OCI-LY7 (cell line): Measurements from ENCODE around the gene USP43. TPM values are rescaled to one million over a fixed set of nuclear protein-coding genes. Genes with fewer than 3 reads are reported as not detected.

Experiments
- BruUV-seq: library from RNA; stranded (reverse); fragments of 400-500 nt; replicated peaks from 2 replicates; lab custom pipeline; 2021; lab: Mats Ljungman, UMichigan
- CTCF ChIA-PET: fragments of 300-600 bp; sonication (Branson Sonifier 250); formaldehyde crosslinking; loops from one replicate; lab custom pipeline; 2022; ENCODE audit warnings: antibody characterized with exemption; ENCODE audit not compliant: unreplicated experiment; lab: Charles Lee
- POLR2A ChIA-PET: fragments of 300-600 bp; sonication (Branson Sonifier 250); formaldehyde crosslinking; loops from one replicate; lab custom pipeline; 2022; ENCODE audit warnings: antibody characterized with exemption; lab: Charles Lee
- DNase-seq: peaks from one replicate; pipeline ENCODE4 v3.0.0-alpha.2; 2015; ENCODE audit warnings: low spot score
- H2AFZ ChIP-seq: fragments of 200-600 bp; sonication (generic), shearing (Covaris generic); 2 replicates; pipeline ENCODE4 v1.6.1; 2014; ENCODE audit warnings: mild to moderate bottlenecking, antibody characterized with exemption, low read length, moderate library complexity
- H3K27ac ChIP-seq: fragments of 200-600 bp; sonication (generic); 2 replicates; pipeline ENCODE4 v1.5.1; 2014; ENCODE audit warnings: mixed run types, low read depth, mild to moderate bottlenecking, moderate library complexity, low read length, inconsistent platforms; ENCODE audit not compliant: poor library complexity, severe bottlenecking
- H3K36me3 ChIP-seq: fragments of 200-600 bp; sonication (generic); 2 replicates; pipeline ENCODE4 v1.6.1; 2014; ENCODE audit warnings: mild to moderate bottlenecking, antibody characterized with exemption, low read length, moderate library complexity, mixed read lengths; ENCODE audit not compliant: insufficient read depth
- H3K4me1 ChIP-seq: fragments of 200-600 bp; sonication (generic); 2 replicates; pipeline ENCODE4 v1.5.1; 2014; ENCODE audit warnings: mild to moderate bottlenecking, low read length; ENCODE audit not compliant: insufficient read depth, poor library complexity, severe bottlenecking
- H3K4me2 ChIP-seq: fragments of 200-600 bp; sonication (generic); 2 replicates; pipeline ENCODE4 v1.6.1; 2014; ENCODE audit warnings: mild to moderate bottlenecking, low read length
- H3K4me3 ChIP-seq: fragments of 200-600 bp; sonication (generic); 2 replicates; pipeline ENCODE4 v1.5.1; 2014; ENCODE audit warnings: mild to moderate bottlenecking, low read depth, low read length; ENCODE audit not compliant: poor library complexity, severe bottlenecking
- H3K79me2 ChIP-seq: fragments of 200-600 bp; sonication (generic); 2 replicates; pipeline ENCODE4 v1.6.1; 2016; ENCODE audit warnings: low read depth, mild to moderate bottlenecking, low read length, moderate library complexity, mixed read lengths; ENCODE audit not compliant: insufficient read depth
- H3K9me2 ChIP-seq: fragments of 200-600 bp; sonication (generic); 2 replicates; pipeline ENCODE4 v1.6.1; 2016; ENCODE audit warnings: mild to moderate bottlenecking, low read length, mixed read lengths; ENCODE audit not compliant: insufficient read depth
- H3K9me3 ChIP-seq: fragments of 200-600 bp; sonication (generic); 2 replicates; pipeline ENCODE4 v1.6.1; 2014; ENCODE audit warnings: mild to moderate bottlenecking, mixed run types, low read length, mixed read lengths
- H4K20me1 ChIP-seq: fragments of 200-600 bp; sonication (generic); 2 replicates; pipeline ENCODE4 v1.6.1; 2014; ENCODE audit warnings: mild to moderate bottlenecking, antibody characterized with exemption, low read length, moderate library complexity, mixed read lengths; ENCODE audit not compliant: insufficient read depth
- EZH2phosphoT487 ChIP-seq: fragments of 200-600 bp; sonication (generic); IDR thresholded peaks from 2 replicates; pipeline ENCODE4 v1.6.1; 2018; ENCODE audit warnings: low read depth, borderline replicate concordance, mild to moderate bottlenecking, mixed run types, antibody characterized with exemption, low read length, moderate library complexity, mixed read lengths
- intact Hi-C: fragments of 100-400 bp; cut with micrococcal nuclease; formaldehyde crosslinking; loops from one replicate; pipeline ENCODE4 v1.10.0; 2022; ENCODE audit not compliant: unreplicated experiment
- total RNA-seq, 2 experiments: library from RNA; depleted of rRNA in 1 of 2; stranded (reverse); fragments of >200 nt in 1 of 2; shearing (Covaris generic) in 1 of 2; gene quantifications; 2 replicates each; pipeline ENCODE4 v1.2.3, GENCODE V29; 2014 to 2022
- TF ChIP-seq, protein P1 (sequence below): fragments of 200-600 bp; sonication (generic); conservative IDR thresholded peaks from 2 replicates; pipeline ENCODE4 v1.5.1; 2014; ENCODE audit warnings: mild to moderate bottlenecking, antibody characterized with exemption, low read length, moderate library complexity, mixed read lengths

The USP43 gene
- total RNA-seq, 2 experiments from 2014 or later: 1.3 to 2.7 TPM

DNA sequence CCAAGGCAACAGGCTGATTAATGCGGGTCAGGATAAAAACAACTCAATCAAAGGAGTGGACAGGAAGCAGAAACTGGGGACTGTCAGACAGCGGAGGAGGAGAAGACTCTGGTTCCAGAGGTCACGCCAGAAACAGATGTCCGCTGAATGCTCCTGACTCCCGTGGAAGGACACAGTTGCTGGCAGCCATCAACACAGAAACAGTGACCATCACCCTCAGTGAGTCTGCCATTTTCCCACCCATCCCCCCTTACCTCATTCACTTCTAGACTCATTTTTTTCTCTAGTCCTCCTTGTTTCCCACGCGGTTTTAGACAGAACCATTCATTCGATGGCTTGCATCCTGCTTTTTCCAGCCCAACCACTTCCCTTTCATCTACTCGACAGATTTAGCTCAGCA, 105.2 kb downstream of the USP43 start:
- ChIA-PET POLR2A (no interaction called here), CTCF (no interaction called here)
- Histone ChIP-seq H3K9me3 (no peaks in the 10 kb centered on the region), H3K79me2 (no peaks in the 10 kb centered on the region), H3K36me3 (no peaks in the 10 kb centered on the region), H3K4me1 (no peaks in the 10 kb centered on the region), H3K4me3 (no peak overlapping the region), H3K9me2 (no peaks in the 10 kb centered on the region), H3K4me2 (no peak overlapping the region), H4K20me1 (no peaks in the 10 kb centered on the region), H2AFZ (no peak overlapping the region), H3K27ac (no peak overlapping the region)
- intact Hi-C loops: no loop called here
- no TSS peak for BruUV-seq
- no peak for DNase-seq
- no peak for TF ChIP-seq EZH2phosphoT487
- TF ChIP-seq, protein P1, sequence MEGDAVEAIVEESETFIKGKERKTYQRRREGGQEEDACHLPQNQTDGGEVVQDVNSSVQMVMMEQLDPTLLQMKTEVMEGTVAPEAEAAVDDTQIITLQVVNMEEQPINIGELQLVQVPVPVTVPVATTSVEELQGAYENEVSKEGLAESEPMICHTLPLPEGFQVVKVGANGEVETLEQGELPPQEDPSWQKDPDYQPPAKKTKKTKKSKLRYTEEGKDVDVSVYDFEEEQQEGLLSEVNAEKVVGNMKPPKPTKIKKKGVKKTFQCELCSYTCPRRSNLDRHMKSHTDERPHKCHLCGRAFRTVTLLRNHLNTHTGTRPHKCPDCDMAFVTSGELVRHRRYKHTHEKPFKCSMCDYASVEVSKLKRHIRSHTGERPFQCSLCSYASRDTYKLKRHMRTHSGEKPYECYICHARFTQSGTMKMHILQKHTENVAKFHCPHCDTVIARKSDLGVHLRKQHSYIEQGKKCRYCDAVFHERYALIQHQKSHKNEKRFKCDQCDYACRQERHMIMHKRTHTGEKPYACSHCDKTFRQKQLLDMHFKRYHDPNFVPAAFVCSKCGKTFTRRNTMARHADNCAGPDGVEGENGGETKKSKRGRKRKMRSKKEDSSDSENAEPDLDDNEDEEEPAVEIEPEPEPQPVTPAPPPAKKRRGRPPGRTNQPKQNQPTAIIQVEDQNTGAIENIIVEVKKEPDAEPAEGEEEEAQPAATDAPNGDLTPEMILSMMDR: no peak

DNA sequence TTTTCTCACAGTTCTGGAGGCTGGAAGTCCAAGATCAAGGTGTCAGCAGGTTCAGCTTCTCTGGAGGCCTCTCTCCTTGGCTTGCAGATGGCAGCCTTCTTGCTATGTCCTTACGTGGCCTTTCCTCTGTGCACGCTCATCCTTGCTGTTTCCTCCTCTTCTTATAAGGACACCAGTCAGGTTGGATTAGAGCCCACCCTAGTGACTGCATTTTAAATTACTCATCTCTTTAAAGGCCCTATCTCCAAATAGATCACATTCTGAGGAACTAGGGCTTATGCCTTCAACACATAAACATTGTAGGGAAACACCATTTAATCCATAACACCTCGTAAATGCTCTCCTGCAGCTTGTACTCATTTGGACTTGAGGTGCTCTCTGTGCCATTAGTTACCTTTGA, 109.8 kb downstream of the USP43 start:
- Histone ChIP-seq H3K4me1 (no peaks in the 10 kb centered on the region), H2AFZ (no peak overlapping the region), H3K79me2 (no peaks in the 10 kb centered on the region), H3K36me3 (no peaks in the 10 kb centered on the region), H3K9me2 (no peaks in the 10 kb centered on the region), H4K20me1 (no peaks in the 10 kb centered on the region), H3K9me3 (no peaks in the 10 kb centered on the region), H3K4me2 (no peak overlapping the region), H3K27ac (no peak overlapping the region), H3K4me3 (no peak overlapping the region)
- DNase-seq: no peak
- POLR2A ChIA-PET: interaction anchor here (0.7 kb wide), 1 partner anchor 1637 kb away, joined by 4 read pairs; no protein-coding TSS in a partner anchor
- intact Hi-C loops: no loop called here
- no TSS peak for BruUV-seq
- CTCF ChIA-PET: no interaction called here
- TF ChIP-seq, protein P1: no peak
- no peak for TF ChIP-seq EZH2phosphoT487

DNA sequence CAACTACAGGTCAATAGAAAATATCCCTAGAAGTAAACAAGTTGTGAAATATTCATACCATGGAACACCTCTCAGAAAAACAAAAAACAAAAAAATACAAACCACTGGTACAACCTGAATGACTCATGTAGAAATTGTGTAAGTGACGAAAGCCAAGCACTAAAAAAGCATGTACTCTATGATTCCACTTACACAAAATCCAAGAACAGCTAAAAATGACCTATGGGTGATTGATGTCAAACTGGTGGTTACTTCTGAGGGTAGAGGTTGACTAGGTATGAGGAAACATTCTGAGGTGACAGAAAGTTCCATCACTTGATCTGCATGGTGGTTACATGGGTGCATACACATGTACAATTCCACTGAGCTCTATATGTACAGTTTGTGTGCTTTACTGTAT, 114.9 kb downstream of the USP43 start:
- CTCF ChIA-PET: interaction anchor here (1.2 kb wide), 1 partner anchor 8 kb away, joined by 3 read pairs; no protein-coding TSS in a partner anchor
- Histone ChIP-seq H3K4me3 (no peak overlapping the region), H3K4me1 (no peaks in the 10 kb centered on the region), H3K4me2 (no peak overlapping the region), H4K20me1 (no peaks in the 10 kb centered on the region), H3K27ac (no peak overlapping the region), H3K36me3 (no peaks in the 10 kb centered on the region), H3K9me2 (no peaks in the 10 kb centered on the region), H2AFZ (no peak overlapping the region), H3K9me3 (no peaks in the 10 kb centered on the region), H3K79me2 (no peaks in the 10 kb centered on the region)
- POLR2A ChIA-PET: no interaction called here
- intact Hi-C loops: no loop called here
- no TSS peak for BruUV-seq
- TF ChIP-seq EZH2phosphoT487: no peak
- TF ChIP-seq, protein P1: no peak
- no peak for DNase-seq
